Frontal cortex (tissue), 4 donors: ENCODE measurements around the gene LACTBL1. TPM values are rescaled to one million over a fixed set of nuclear protein-coding genes. Genes with fewer than 3 reads are reported as not detected.
A peak's percentile ranks its signal among the peaks of the same experiment; 100 is the strongest.
"Not testable (repeated sequence)": the region's sequence is repeated elsewhere in the genome, so short reads cannot be mapped to it uniquely, and the experiment has no call there.

Source experiments
- DNase-seq, 2 donors: peaks; one replicate each; pipeline ENCODE4 v3.0.0; 2012; ENCODE audit warnings: low spot score in 2 of 2
- FAIRE-seq: peaks from 2 replicates; lab custom pipeline; 2012; peaks lifted over from hg19 to GRCh38; lab: Jason Lieb, UNC
- total RNA-seq: library from RNA; depleted of rRNA; stranded (reverse); fragments of >200 nt; gene quantifications from one replicate; pipeline ENCODE4 v1.2.3, GENCODE V29; 2014
- donor health status: control.
- donor health status: control.
- donor health status: control.

LACTBL1 gene
- total RNA-seq = not detected

GRCh38 chr1:22972760-22973159, at the start of gene LACTBL1:
Gene LACTBL1, minus strand, starts transcription at chr1:22972866. Its CDS starts 550 bp downstream, at chr1:22972316.
- DNase-seq (no peak), FAIRE-seq (no peak)

- FAIRE-seq (no peak), DNase-seq (no peak)
These were observed 49.2 kb upstream of the LACTBL1 start for GRCh38 chr1:23021834-23022233.

GRCh38 chr1:23020706-23021405, 48.2 kb upstream of the LACTBL1 start:
- no peak for FAIRE-seq
- no peak for DNase-seq

GRCh38 chr1:23019863-23020625, 47.4 kb upstream of the LACTBL1 start:
- no peak for FAIRE-seq

GRCh38 chr1:23019094-23019862, 46.6 kb upstream of the LACTBL1 start, which contains the start of gene KDM1A:
Gene KDM1A, plus strand, starts transcription at chr1:23019468. Its CDS starts 129 bp downstream, at chr1:23019597.
- FAIRE-seq = no peak
- peak; percentile 92 to 93 for DNase-seq

More at GRCh38 chr1:23019863-23020625, 47.4 kb upstream of the LACTBL1 start:
- peak; percentile 25 to 36 for DNase-seq

- DNase-seq (peak; percentile 29 to 40), FAIRE-seq (no peak)
These were observed 46.0 kb upstream of the LACTBL1 start for GRCh38 chr1:23018661-23019093.

- FAIRE-seq = no peak
- DNase-seq = peak in 1 of 2 donors; percentile 11
These were observed 41.0 kb upstream of the LACTBL1 start for GRCh38 chr1:23013657-23014056.

- FAIRE-seq, DNase-seq: not testable (repeated sequence)
These were observed 37.4 kb upstream of the LACTBL1 start for GRCh38 chr1:23010025-23010424.

GRCh38 chr1:23008901-23009300, 36.2 kb upstream of the LACTBL1 start:
- FAIRE-seq = no peak
- no peak for DNase-seq

GRCh38 chr1:23007106-23007505, 34.4 kb upstream of the LACTBL1 start:
- FAIRE-seq (no peak), DNase-seq (no peak)

GRCh38 chr1:23004769-23005168, 32.1 kb upstream of the LACTBL1 start:
- not testable (repeated sequence) for DNase-seq, FAIRE-seq

GRCh38 chr1:23004112-23004511, 31.4 kb upstream of the LACTBL1 start:
- no peak for FAIRE-seq

GRCh38 chr1:23002218-23002617, 29.6 kb upstream of the LACTBL1 start:
- FAIRE-seq, DNase-seq: not testable (repeated sequence)

More at GRCh38 chr1:23004112-23004511, 31.4 kb upstream of the LACTBL1 start:
- DNase-seq = no peak

GRCh38 chr1:23000133-23000532, 27.5 kb upstream of the LACTBL1 start:
- FAIRE-seq, DNase-seq: not testable (repeated sequence)

GRCh38 chr1:22997528-22997927, 24.9 kb upstream of the LACTBL1 start:
- FAIRE-seq, DNase-seq: not testable (repeated sequence)

GRCh38 chr1:22995774-22996173, 23.1 kb upstream of the LACTBL1 start:
- FAIRE-seq (no peak), DNase-seq (no peak)

- not testable (repeated sequence) for DNase-seq, FAIRE-seq
These were observed 20.6 kb upstream of the LACTBL1 start for GRCh38 chr1:22993220-22993795.

GRCh38 chr1:22992384-22992783, 19.7 kb upstream of the LACTBL1 start:
- DNase-seq = not testable (repeated sequence)
- FAIRE-seq = peak; percentile 42

GRCh38 chr1:22983944-22984343, 11.3 kb upstream of the LACTBL1 start:
- FAIRE-seq (no peak), DNase-seq (no peak)

GRCh38 chr1:22980471-22980790, 7.8 kb upstream of the LACTBL1 start:
- not testable (repeated sequence) for FAIRE-seq, DNase-seq
